ENCODE measurements around the gene RAB7A. TPM values are rescaled to one million over a fixed set of nuclear protein-coding genes. Genes with fewer than 3 reads are reported as not detected.
"Not testable (repeated sequence)": the region's sequence is repeated elsewhere in the genome, so short reads cannot be mapped to it uniquely, and the experiment has no call there.

Gene RAB7A
- total and polyA plus RNA-seq, 4 experiments from 2014 or later, result 141 to 269 (median 168) TPM

DNA sequence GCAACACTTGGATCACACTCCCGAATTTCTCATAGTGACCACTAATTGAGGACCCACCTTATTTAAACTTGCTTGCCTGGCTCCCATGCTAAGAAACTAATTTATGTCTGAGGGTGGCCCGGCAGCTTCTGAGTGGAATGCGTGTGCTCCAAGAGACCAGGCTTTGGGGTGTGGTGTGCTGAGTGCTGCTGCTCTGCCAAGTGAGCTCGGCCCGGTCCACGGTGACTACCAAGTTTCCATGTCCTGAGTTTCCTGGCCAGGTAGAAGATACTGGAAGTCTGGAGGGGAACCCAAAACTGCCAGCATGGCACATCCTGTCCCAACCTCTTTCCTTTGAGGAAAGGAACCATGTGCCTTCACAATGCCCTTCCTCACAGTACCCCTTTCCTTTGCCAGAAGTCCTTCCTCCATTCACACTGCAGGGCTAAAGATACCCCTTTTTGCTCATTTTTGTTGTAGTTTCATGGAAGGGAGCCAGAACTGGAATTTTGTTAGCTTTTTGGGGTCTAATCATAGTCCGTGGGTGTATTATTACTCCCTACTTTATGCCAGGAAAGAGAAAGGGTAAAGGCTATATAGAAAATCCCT, 94.4 kb downstream of the RAB7A start:
- H3K27me3 Mint-ChIP-seq, result no peaks in the 10 kb centered on the region
- peaks cover 0 to 5% (median 0%) of the 10 kb centered on the region in 4 donors for H3K4me1 Mint-ChIP-seq
- no peaks in the 10 kb centered on the region for H3K4me1 ChIP-seq (ENCODE audit: insufficient read depth, low read length)
- peaks cover 26 to 34% of the 10 kb centered on the region in 2 donors for H3K36me3 Mint-ChIP-seq
- H3K9me3 ChIP-seq (ENCODE audit: control insufficient read depth in 1 of 2, low read length in 2 of 2), result no peaks in the 10 kb centered on the region
- ChIA-PET CTCF (ENCODE audit: partially characterized antibody) (no interaction called here), POLR2A (ENCODE audit: partially characterized antibody) (no interaction called here)
- peak overlapping the region in 2 of 7 donors; percentile 42 to 65 for H3K27ac Mint-ChIP-seq
- H3K27me3 ChIP-seq (ENCODE audit: insufficient read depth, low read length), result no peaks in the 10 kb centered on the region
- no peak overlapping the region for H3K4me3 Mint-ChIP-seq
- H3K9me3 Mint-ChIP-seq, result no peaks in the 10 kb centered on the region
- no peak for DNase-seq
- no peak overlapping the region for H3K27ac ChIP-seq (ENCODE audit: low read depth, low read length)
- H3K36me3 ChIP-seq (ENCODE audit: insufficient read depth, low read length), result no peaks in the 10 kb centered on the region
- intact Hi-C loops (cut with micrococcal nuclease), result no loop called here
- no peak overlapping the region for H3K4me3 ChIP-seq (ENCODE audit: low read length in 2 of 2)

DNA sequence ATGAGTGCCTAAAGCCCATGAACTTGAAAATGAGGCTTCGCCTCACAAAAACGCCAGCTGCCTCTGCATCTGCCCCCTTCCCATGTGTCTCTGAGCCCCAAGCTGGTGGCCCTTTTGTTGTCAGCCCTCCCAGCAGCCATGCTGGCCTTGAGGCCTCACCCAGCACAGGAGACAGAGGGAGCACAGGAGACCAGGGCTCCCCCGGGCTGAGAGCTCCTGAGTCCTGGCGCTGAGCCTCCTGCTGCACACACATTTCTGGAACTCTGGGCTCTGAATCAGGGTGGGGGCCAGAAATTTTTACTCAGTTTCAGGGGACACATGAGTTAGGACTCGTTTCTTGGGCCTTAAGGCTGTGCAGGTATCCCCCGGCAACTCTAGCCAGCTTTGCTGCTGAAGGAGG, 97.0 kb downstream of the RAB7A start:
- Mint-ChIP-seq H3K36me3 (peaks cover 13 to 17% of the 10 kb centered on the region in 2 donors), H3K27me3 (no peaks in the 10 kb centered on the region), H3K9me3 (no peaks in the 10 kb centered on the region), H3K27ac (no peak overlapping the region), H3K4me1 (peaks cover 0 to 3% (median 0%) of the 10 kb centered on the region in 4 donors), H3K4me3 (no peak overlapping the region)
- POLR2A ChIA-PET (ENCODE audit: partially characterized antibody), result no interaction called here
- Histone ChIP-seq H3K27ac (ENCODE audit: low read depth, low read length) (no peak overlapping the region), H3K4me3 (ENCODE audit: low read length in 2 of 2) (no peak overlapping the region), H3K9me3 (ENCODE audit: control insufficient read depth in 1 of 2, low read length in 2 of 2) (no peaks in the 10 kb centered on the region), H3K27me3 (ENCODE audit: insufficient read depth, low read length) (no peaks in the 10 kb centered on the region), H3K4me1 (ENCODE audit: insufficient read depth, low read length) (no peaks in the 10 kb centered on the region), H3K36me3 (ENCODE audit: insufficient read depth, low read length) (no peaks in the 10 kb centered on the region)
- intact Hi-C loops (cut with micrococcal nuclease), result no loop called here
- no peak for DNase-seq
- CTCF ChIA-PET (ENCODE audit: partially characterized antibody), result interaction anchor here (2.4 kb wide), 1 partner anchor 142 kb away, joined by 7 read pairs; no protein-coding TSS in a partner anchor

DNA sequence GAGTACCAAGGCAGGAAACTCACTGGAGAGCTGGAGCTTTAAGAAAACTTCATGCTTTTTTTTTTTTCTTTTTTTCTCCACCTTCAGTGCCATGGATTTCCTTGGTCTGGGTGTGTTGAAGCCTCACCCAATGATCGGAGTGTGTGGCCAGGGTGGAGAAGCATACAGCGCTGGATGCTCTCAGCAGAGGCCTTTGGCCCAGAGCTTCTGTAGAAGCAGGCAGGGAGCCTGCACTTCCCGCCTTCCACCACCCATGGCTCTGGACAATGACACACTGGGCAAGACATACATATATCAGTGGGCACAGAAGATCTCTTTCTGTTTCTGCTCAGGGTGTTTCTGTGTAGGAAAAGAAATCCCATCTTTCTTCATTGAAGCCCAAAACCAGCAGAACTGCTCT, 97.6 kb downstream of the RAB7A start:
- no peak for DNase-seq
- no peaks in the 10 kb centered on the region for H3K36me3 ChIP-seq (ENCODE audit: insufficient read depth, low read length)
- peak overlapping the region in 2 of 7 donors; percentile 25 to 32 for H3K27ac Mint-ChIP-seq
- H3K4me1 Mint-ChIP-seq, result peaks cover 0 to 2% (median 0%) of the 10 kb centered on the region in 4 donors
- H3K4me3 ChIP-seq (ENCODE audit: low read length in 2 of 2), result no peak overlapping the region
- H3K4me1 ChIP-seq (ENCODE audit: insufficient read depth, low read length), result no peaks in the 10 kb centered on the region
- ChIA-PET CTCF (ENCODE audit: partially characterized antibody) (interaction anchor here (2.4 kb wide), 1 partner anchor 143 kb away, joined by 7 read pairs; no protein-coding TSS in a partner anchor), POLR2A (ENCODE audit: partially characterized antibody) (interaction anchor here (1.3 kb wide), 1 partner anchor 143 kb away, joined by 5 read pairs; no protein-coding TSS in a partner anchor)
- H3K27me3 Mint-ChIP-seq, result no peaks in the 10 kb centered on the region
- no peak overlapping the region for H3K27ac ChIP-seq (ENCODE audit: low read depth, low read length)
- no peaks in the 10 kb centered on the region for H3K9me3 Mint-ChIP-seq
- intact Hi-C loops (cut with micrococcal nuclease), result no loop called here
- peaks cover 7 to 11% of the 10 kb centered on the region in 2 donors for H3K36me3 Mint-ChIP-seq
- no peak overlapping the region for H3K4me3 Mint-ChIP-seq
- no peaks in the 10 kb centered on the region for H3K27me3 ChIP-seq (ENCODE audit: insufficient read depth, low read length)
- no peaks in the 10 kb centered on the region for H3K9me3 ChIP-seq (ENCODE audit: control insufficient read depth in 1 of 2, low read length in 2 of 2)

DNA sequence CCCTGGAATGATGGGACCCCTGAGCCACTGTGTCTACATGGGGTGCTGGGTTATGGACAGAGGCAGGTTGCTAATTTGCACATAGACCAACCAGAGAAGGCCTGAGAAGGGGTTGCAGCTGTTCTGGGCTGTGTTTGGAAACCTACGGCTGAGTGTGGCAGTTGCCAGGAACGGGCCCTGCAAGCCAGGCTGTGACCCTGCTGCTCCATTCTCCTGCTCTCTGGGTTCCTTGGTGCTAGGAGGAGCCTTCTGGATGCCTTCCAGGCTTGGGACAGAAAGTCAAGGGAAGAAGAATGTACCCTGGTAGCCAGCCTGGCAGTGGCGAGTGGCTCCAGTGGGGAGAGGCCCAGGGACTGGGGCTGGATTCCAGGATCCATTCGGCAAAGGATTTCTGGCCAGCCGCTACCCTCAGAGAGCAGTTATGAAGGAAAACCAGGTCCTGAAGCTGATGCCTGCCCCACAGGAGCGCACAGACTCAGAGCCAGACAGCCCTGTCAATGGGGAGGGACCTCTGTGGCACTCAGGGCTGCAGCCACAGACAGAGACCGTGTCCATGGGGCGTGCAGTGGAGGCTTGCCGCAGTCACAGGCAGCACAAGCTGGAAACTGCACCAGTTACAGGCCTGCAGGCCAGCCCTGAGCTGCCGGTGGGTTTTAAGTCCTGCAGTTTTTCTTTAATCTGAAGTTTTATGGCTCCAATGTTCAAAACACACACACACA, 98.3 kb downstream of the RAB7A start:
- no peaks in the 10 kb centered on the region for H3K27me3 ChIP-seq (ENCODE audit: insufficient read depth, low read length)
- no peak overlapping the region for H3K4me3 ChIP-seq (ENCODE audit: low read length in 2 of 2)
- H3K9me3 ChIP-seq (ENCODE audit: control insufficient read depth in 1 of 2, low read length in 2 of 2), result no peaks in the 10 kb centered on the region
- H3K4me1 Mint-ChIP-seq, result peaks cover 0 to 2% (median 0%) of the 10 kb centered on the region in 4 donors
- POLR2A ChIA-PET (ENCODE audit: partially characterized antibody), result interaction anchor here (1.3 kb wide), 1 partner anchor 143 kb away, joined by 5 read pairs; no protein-coding TSS in a partner anchor
- CTCF ChIA-PET (ENCODE audit: partially characterized antibody), result interaction anchor here (2.4 kb wide), 1 partner anchor 144 kb away, joined by 7 read pairs; no protein-coding TSS in a partner anchor
- intact Hi-C loops (cut with micrococcal nuclease), result no loop called here
- no peaks in the 10 kb centered on the region for H3K36me3 ChIP-seq (ENCODE audit: insufficient read depth, low read length)
- H3K36me3 Mint-ChIP-seq, result peaks cover under 1 to 4% of the 10 kb centered on the region in 2 donors
- H3K9me3 Mint-ChIP-seq, result no peaks in the 10 kb centered on the region
- H3K27ac Mint-ChIP-seq, result peak overlapping the region in 5 of 7 donors; percentile 10 to 77 (median 32)
- H3K27me3 Mint-ChIP-seq, result no peaks in the 10 kb centered on the region
- H3K4me1 ChIP-seq (ENCODE audit: insufficient read depth, low read length), result no peaks in the 10 kb centered on the region
- H3K27ac ChIP-seq (ENCODE audit: low read depth, low read length), result no peak overlapping the region
- no peak overlapping the region for H3K4me3 Mint-ChIP-seq
- DNase-seq, result no peak

DNA sequence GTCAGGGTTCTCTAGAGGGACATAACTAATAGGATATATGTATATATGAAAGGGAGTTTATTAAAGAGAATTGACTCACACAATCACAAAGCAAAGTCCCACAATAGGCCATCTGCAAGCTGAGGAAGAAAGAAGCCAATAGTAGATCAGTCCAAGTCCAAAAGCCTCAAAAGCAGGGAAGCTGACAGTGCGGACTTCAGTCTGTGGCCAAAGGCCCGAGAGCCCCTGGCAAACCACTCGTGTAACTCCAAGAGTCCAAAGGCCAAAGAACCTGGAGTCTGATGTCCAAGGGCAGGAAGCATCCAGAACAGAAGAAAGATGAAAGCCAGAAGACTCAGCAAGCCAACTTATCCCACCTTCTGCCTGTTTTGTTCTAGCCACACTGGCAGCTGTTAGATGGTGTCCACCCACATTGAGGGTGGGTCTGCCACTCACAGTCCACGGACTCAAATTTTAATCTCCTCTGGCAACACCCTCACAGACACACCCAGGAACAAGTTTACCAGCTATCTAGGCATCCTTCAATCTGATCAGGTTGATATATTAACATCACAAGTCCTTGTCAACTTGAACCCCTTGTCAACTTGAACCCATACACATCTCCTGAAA, 99.2 kb downstream of the RAB7A start:
- Mint-ChIP-seq H3K4me3 (no peak overlapping the region), H3K27ac (peak overlapping the region in 3 of 7 donors; percentile 19 to 70 (median 48))
- no peaks in the 10 kb centered on the region for H3K9me3 ChIP-seq (ENCODE audit: control insufficient read depth in 1 of 2, low read length in 2 of 2)

DNA sequence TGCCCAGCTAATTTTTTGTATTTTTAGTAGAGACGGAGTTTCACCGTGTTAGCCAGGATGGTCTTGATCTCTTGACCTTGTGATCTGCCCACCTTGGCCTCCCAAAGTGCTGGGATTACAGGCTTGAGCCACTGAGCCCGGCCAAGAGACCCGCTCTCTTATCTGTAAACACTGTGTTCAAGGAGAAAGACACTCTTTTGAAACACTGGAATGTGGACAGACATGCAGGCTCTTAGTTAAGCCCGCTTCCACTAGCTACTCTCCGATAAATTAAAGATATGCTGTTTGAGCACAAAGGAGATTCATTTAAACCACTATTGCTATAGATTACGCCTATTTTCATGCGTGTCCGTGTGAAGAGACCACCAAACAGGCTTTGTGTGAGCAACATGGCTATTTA, 103.1 kb downstream of the RAB7A start:
- H3K9me3 Mint-ChIP-seq; H3K4me3 Mint-ChIP-seq; H3K36me3 Mint-ChIP-seq; H3K4me1 Mint-ChIP-seq; H3K27me3 ChIP-seq (ENCODE audit: insufficient read depth, low read length); H3K4me3 ChIP-seq (ENCODE audit: low read length in 2 of 2); H3K36me3 ChIP-seq (ENCODE audit: insufficient read depth, low read length); H3K27me3 Mint-ChIP-seq; H3K27ac Mint-ChIP-seq; DNase-seq; H3K4me1 ChIP-seq (ENCODE audit: insufficient read depth, low read length); POLR2A ChIA-PET (ENCODE audit: partially characterized antibody); H3K9me3 ChIP-seq (ENCODE audit: control insufficient read depth in 1 of 2, low read length in 2 of 2); intact Hi-C loops (cut with micrococcal nuclease); H3K27ac ChIP-seq (ENCODE audit: low read depth, low read length): not testable (repeated sequence)
- CTCF ChIA-PET (ENCODE audit: partially characterized antibody), result interaction anchor here (0.7 kb wide), 1 partner anchor 17 kb away, joined by 5 read pairs; no protein-coding TSS in a partner anchor

More for the DNA sequence above, 99.2 kb downstream of the RAB7A start:
- Histone ChIP-seq H3K4me1 (ENCODE audit: insufficient read depth, low read length) (no peaks in the 10 kb centered on the region), H3K27me3 (ENCODE audit: insufficient read depth, low read length) (no peaks in the 10 kb centered on the region), H3K4me3 (ENCODE audit: low read length in 2 of 2) (no peak overlapping the region), H3K27ac (ENCODE audit: low read depth, low read length) (no peak overlapping the region), H3K36me3 (ENCODE audit: insufficient read depth, low read length) (no peaks in the 10 kb centered on the region)
- CTCF ChIA-PET (ENCODE audit: partially characterized antibody), result interaction anchor here (1.0 to 2.4 kb wide), 2 partner anchors 21 to 145 kb away, joined by 3 to 7 read pairs; no protein-coding TSS in a partner anchor
- Mint-ChIP-seq H3K27me3 (no peaks in the 10 kb centered on the region), H3K36me3 (peaks cover 0 to 1% of the 10 kb centered on the region in 2 donors), H3K4me1 (peaks cover 0 to 2% (median 0%) of the 10 kb centered on the region in 4 donors), H3K9me3 (no peaks in the 10 kb centered on the region)
- intact Hi-C loops (cut with micrococcal nuclease), result no loop called here
- POLR2A ChIA-PET (ENCODE audit: partially characterized antibody), result no interaction called here
- DNase-seq, result no peak

DNA sequence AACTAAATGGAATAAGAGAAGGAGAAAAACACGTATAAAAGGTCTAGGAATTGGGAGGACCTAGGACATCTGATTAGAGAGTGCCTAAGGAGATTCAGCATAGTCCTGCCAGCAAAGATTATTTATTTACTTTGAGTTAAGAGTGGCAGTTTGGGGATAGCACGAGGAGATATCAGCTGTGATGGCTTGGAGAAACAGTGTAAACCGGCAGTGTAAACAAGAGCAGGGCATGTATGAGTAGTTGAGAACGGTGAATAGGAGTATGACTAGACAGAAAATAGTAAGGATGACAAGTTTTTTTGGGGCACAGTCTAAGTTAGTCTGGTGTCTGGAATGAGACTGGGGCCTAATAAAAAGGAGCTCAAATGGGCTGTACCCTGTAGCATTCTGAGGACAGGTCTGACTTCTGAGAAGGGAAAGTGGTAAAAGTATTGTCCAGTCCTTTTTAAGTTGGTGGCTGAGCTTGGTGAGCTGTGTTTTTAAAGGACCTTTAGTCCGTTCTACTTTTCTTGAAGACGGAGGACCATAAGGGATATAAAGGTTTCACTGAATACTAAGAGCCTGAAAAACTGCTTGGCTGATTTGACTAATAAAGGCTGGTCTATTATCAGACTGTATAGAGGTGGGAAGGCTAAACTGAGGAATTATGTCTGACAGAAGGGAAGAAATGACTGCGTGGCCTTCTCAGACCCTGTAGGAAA, 104.1 kb downstream of the RAB7A start:
- H3K27ac ChIP-seq (ENCODE audit: low read depth, low read length); H3K9me3 ChIP-seq (ENCODE audit: control insufficient read depth in 1 of 2, low read length in 2 of 2); H3K27ac Mint-ChIP-seq; H3K27me3 ChIP-seq (ENCODE audit: insufficient read depth, low read length); H3K4me3 ChIP-seq (ENCODE audit: low read length in 2 of 2); H3K36me3 ChIP-seq (ENCODE audit: insufficient read depth, low read length); intact Hi-C loops (cut with micrococcal nuclease); H3K4me1 Mint-ChIP-seq; POLR2A ChIA-PET (ENCODE audit: partially characterized antibody); H3K27me3 Mint-ChIP-seq; H3K36me3 Mint-ChIP-seq; H3K9me3 Mint-ChIP-seq; H3K4me1 ChIP-seq (ENCODE audit: insufficient read depth, low read length); CTCF ChIA-PET (ENCODE audit: partially characterized antibody); H3K4me3 Mint-ChIP-seq; DNase-seq: not testable (repeated sequence)

Data from CD4-positive, alpha-beta memory T cell (primary cell).